Chondrocyte (in vitro differentiated cells): ENCODE data around the gene FBXL15. TPM values are rescaled to one million over a fixed set of nuclear protein-coding genes. Genes with fewer than 3 reads are reported as not detected.

Experiments
- DNase-seq: peaks from one replicate; pipeline ENCODE4 v3.0.0; 2021; ENCODE audit warnings: mixed read lengths, low spot score
- H3K27ac Mint-ChIP-seq: one replicate; pipeline ENCODE4 v1.8.0; 2021; ENCODE audit warnings: mild to moderate bottlenecking, moderate library complexity, mixed read lengths; ENCODE audit not compliant: unreplicated experiment
- H3K27me3 Mint-ChIP-seq: 2 replicates; pipeline ENCODE4 v1.8.0; 2021; ENCODE audit warnings: low read depth, mixed read lengths
- H3K36me3 Mint-ChIP-seq: 2 replicates; pipeline ENCODE4 v1.8.0; 2021; ENCODE audit warnings: low read depth, mixed read lengths
- H3K4me1 Mint-ChIP-seq: 2 replicates; pipeline ENCODE4 v1.8.0; 2021; ENCODE audit warnings: low read depth, mild to moderate bottlenecking, mixed read lengths
- H3K4me3 Mint-ChIP-seq: one replicate; pipeline ENCODE4 v1.8.0; 2021; ENCODE audit warnings: mild to moderate bottlenecking, moderate library complexity, mixed read lengths; ENCODE audit not compliant: unreplicated experiment
- H3K9me3 Mint-ChIP-seq: 2 replicates; pipeline ENCODE4 v1.8.0; 2021; ENCODE audit warnings: low read depth, mixed read lengths
- total RNA-seq: library from RNA; stranded (reverse); gene quantifications from 3 replicates; pipeline ENCODE4 v1.2.1, GENCODE V29; 2021
- TF ChIP-seq, protein P1 (sequence below): fragments of 200-600 bp; sonication (generic); IDR thresholded peaks from 2 replicates; pipeline ENCODE4 v1.5.0; 2021; ENCODE audit warnings: antibody characterized with exemption, mild to moderate bottlenecking, moderate library complexity

Gene FBXL15
- total RNA-seq, 1 donor from 2014 or later: 9.0 TPM

DNA sequence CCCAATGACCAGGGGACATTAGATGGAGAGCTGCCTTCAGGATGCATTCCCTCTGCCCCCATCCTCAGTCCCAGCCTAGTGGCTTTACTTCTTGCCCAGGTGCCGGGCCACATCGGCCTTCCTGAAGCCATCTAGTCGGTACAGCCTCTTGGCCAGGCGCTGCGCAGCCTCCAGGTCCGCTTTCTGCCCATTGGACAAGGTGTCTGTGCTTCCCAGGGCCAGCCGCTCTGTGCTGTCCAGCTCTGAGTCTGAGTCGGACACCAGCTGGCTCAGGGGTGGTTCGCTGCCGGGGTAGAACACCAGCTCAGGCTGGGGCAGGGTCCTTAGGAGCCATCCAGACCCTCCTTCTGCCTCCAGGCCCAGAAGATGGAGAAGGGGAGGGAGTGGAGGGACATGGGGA is 8.3 kb upstream of the FBXL15 start:
- no peaks in the 10 kb centered on the region for H3K36me3 Mint-ChIP-seq
- peaks cover 29% of the 10 kb centered on the region for H3K27me3 Mint-ChIP-seq
- H3K4me1 Mint-ChIP-seq: peaks cover 25% of the 10 kb centered on the region
- TF ChIP-seq, protein P1, sequence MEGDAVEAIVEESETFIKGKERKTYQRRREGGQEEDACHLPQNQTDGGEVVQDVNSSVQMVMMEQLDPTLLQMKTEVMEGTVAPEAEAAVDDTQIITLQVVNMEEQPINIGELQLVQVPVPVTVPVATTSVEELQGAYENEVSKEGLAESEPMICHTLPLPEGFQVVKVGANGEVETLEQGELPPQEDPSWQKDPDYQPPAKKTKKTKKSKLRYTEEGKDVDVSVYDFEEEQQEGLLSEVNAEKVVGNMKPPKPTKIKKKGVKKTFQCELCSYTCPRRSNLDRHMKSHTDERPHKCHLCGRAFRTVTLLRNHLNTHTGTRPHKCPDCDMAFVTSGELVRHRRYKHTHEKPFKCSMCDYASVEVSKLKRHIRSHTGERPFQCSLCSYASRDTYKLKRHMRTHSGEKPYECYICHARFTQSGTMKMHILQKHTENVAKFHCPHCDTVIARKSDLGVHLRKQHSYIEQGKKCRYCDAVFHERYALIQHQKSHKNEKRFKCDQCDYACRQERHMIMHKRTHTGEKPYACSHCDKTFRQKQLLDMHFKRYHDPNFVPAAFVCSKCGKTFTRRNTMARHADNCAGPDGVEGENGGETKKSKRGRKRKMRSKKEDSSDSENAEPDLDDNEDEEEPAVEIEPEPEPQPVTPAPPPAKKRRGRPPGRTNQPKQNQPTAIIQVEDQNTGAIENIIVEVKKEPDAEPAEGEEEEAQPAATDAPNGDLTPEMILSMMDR: no peak
- H3K4me3 Mint-ChIP-seq: no peak overlapping the region
- no peak overlapping the region for H3K27ac Mint-ChIP-seq
- DNase-seq: no peak
- no peaks in the 10 kb centered on the region for H3K9me3 Mint-ChIP-seq

DNA sequence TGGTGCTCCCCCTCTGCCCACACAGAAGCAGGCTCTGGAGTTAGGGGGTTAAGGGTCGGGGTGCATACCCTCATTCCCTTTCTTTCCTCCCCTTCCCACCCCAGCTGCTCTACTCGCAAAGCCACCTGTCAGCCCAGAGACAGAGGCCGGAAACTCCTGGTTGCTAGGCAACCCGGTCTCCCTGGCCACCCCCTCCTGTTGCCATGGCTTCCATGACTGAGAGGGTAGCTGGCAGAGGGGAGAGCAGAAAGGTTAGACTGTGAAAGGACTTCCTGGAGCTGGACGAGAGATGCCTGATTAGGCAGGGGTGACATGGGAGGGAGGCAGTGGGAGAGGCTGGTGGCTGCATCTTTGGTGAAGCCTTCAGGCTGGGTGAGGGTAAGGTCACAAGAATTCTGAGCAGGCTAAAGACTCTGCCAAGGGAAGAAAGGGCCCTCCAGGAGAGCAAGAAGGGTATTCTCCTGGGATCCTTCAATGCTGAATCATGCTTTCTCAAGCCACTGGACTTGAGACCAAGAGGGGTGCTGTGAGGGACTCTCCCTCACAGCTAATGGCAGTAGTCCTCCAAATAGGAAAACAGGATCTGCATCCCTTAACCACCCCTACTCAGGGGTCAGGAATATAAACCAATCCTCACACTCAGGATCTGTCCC is 7.5 kb upstream of the FBXL15 start:
- no peak for DNase-seq
- H3K9me3 Mint-ChIP-seq: no peaks in the 10 kb centered on the region
- H3K27me3 Mint-ChIP-seq: peaks cover 38% of the 10 kb centered on the region
- H3K27ac Mint-ChIP-seq: no peak overlapping the region
- H3K4me1 Mint-ChIP-seq: peaks cover 24% of the 10 kb centered on the region
- H3K4me3 Mint-ChIP-seq: no peak overlapping the region
- H3K36me3 Mint-ChIP-seq: no peaks in the 10 kb centered on the region
- TF ChIP-seq, protein P1: no peak

- Mint-ChIP-seq H3K27ac (no peak overlapping the region), H3K4me3 (no peak overlapping the region), H3K27me3 (peaks cover 41% of the 10 kb centered on the region), H3K36me3 (no peaks in the 10 kb centered on the region), H3K4me1 (peaks cover 20% of the 10 kb centered on the region), H3K9me3 (no peaks in the 10 kb centered on the region)
- DNase-seq: no peak
- TF ChIP-seq, protein P1: no peak
Measured at GRCh38 chr10:102413806-102414561, 6.7 kb upstream of the FBXL15 start.

- no peak for DNase-seq
- Mint-ChIP-seq H3K27me3 (peaks cover 38% of the 10 kb centered on the region), H3K4me1 (peaks cover 23% of the 10 kb centered on the region), H3K27ac (no peak overlapping the region), H3K36me3 (no peaks in the 10 kb centered on the region), H3K9me3 (no peaks in the 10 kb centered on the region), H3K4me3 (no peak overlapping the region)
- TF ChIP-seq, protein P1: no peak
Measured at GRCh38 chr10:102414749-102415148, 5.9 kb upstream of the FBXL15 start.

DNA sequence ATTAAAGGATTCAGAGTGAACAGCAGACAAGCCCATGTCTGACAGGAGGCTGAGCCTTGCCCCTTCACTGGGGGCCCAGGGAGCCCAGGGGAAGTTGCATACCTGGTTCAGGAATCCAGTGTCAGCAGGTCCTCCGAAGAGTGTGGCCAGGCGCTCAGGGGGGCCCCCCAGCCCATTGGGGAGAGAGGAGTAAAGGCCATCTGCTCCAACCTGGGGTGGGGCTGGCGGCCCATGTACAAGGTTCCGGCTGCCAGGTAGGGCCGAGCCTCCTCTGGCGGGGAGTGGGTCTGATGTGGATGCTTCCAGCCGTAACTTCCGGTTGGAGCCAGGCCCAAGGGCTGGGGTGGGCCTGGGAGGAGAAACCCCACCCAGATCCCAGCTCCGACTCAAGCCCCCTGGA is 4.4 kb upstream of the FBXL15 start:
- Mint-ChIP-seq H3K27ac (no peak overlapping the region), H3K4me1 (peaks cover 23% of the 10 kb centered on the region), H3K36me3 (no peaks in the 10 kb centered on the region), H3K27me3 (peaks cover 26% of the 10 kb centered on the region), H3K4me3 (no peak overlapping the region), H3K9me3 (no peaks in the 10 kb centered on the region)
- DNase-seq: no peak
- TF ChIP-seq, protein P1: no peak
